Measurements from ENCODE around the gene DNASE1L2.

Gene DNASE1L2

DNA sequence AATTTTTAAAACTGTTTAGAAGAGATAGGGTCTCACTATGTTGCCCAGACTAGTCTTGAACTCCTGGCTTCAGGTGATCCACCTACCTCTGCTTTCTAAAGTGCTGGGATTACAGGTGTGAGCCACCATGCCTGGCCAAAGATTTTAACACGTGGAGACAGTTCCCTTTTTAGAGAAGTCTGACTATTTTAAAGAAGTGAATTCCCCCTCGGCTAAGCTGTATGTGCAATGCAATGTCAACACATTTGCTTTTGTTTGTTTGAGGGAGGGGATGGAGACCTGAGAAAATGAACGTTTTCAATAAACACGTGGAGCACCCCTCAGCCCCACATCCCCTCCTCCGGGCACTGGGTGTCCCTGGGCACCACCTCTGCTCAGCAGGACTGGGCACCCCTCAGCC is 46.0 kb downstream of the DNASE1L2 start:
- no peak overlapping the region for H3K4me3 ChIP-seq (ENCODE audit: low read depth, low read length)
- DNase-seq (ENCODE audit: low read depth): no peak
- TF ChIP-seq, protein P1, sequence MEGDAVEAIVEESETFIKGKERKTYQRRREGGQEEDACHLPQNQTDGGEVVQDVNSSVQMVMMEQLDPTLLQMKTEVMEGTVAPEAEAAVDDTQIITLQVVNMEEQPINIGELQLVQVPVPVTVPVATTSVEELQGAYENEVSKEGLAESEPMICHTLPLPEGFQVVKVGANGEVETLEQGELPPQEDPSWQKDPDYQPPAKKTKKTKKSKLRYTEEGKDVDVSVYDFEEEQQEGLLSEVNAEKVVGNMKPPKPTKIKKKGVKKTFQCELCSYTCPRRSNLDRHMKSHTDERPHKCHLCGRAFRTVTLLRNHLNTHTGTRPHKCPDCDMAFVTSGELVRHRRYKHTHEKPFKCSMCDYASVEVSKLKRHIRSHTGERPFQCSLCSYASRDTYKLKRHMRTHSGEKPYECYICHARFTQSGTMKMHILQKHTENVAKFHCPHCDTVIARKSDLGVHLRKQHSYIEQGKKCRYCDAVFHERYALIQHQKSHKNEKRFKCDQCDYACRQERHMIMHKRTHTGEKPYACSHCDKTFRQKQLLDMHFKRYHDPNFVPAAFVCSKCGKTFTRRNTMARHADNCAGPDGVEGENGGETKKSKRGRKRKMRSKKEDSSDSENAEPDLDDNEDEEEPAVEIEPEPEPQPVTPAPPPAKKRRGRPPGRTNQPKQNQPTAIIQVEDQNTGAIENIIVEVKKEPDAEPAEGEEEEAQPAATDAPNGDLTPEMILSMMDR (IDR thresholded peaks at IDR 0.05; ENCODE audit: low read depth, low read length): no peak
- TF ChIP-seq POLR2A (IDR thresholded peaks at IDR 0.05; ENCODE audit: extremely low read depth, insufficient read length) (no peak), MYC (IDR thresholded peaks at IDR 0.05; ENCODE audit: low read depth, low read length) (no peak)
- TF ChIP-seq, protein P2, sequence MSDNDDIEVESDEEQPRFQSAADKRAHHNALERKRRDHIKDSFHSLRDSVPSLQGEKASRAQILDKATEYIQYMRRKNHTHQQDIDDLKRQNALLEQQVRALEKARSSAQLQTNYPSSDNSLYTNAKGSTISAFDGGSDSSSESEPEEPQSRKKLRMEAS (IDR thresholded peaks at IDR 0.05; ENCODE audit: low read depth, low read length): no peak

DNA sequence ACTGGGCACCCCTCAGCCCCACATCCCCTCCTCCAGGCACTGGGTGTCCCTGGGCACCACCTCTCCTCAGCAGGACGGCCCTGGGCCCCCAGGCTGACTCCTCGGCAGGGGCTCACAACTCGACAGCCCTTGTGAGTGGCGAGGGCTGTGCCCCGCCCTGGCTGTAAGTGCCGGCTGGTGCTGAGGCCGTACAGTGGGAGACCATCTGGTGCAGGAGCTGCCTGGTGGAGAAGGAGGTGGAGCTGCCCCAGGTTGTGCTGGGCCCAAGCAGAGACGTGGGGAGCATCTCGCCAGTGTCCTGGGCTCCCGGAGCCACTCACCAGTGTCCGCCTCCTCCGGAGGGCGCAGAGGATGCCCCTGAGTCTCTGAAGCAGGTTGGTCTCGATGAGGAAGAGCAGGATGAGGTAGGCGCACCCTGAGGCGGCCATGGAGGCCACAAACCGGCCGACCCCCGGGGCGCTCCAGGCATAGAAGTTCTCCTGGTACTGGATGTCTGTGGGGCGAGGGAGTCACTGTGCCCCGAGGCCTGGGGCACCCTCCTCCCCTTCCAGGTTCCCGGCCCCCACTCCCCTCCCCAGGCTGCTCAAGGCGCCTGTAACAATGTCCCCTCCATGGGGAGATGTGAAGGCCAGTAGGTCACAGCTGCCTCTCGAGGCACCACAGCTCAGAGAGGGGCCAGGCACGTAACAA is 46.8 kb downstream of the DNASE1L2 start:
- no peak overlapping the region for H3K4me3 ChIP-seq (ENCODE audit: low read depth, low read length)
- no peak for DNase-seq (ENCODE audit: low read depth)
- TF ChIP-seq, protein P2 (IDR thresholded peaks at IDR 0.05; ENCODE audit: low read depth, low read length): no peak
- no peak for TF ChIP-seq POLR2A (IDR thresholded peaks at IDR 0.05; ENCODE audit: extremely low read depth, insufficient read length)
- TF ChIP-seq, protein P1 (IDR thresholded peaks at IDR 0.05; ENCODE audit: low read depth, low read length): no peak
- no peak for TF ChIP-seq MYC (IDR thresholded peaks at IDR 0.05; ENCODE audit: low read depth, low read length)

DNA sequence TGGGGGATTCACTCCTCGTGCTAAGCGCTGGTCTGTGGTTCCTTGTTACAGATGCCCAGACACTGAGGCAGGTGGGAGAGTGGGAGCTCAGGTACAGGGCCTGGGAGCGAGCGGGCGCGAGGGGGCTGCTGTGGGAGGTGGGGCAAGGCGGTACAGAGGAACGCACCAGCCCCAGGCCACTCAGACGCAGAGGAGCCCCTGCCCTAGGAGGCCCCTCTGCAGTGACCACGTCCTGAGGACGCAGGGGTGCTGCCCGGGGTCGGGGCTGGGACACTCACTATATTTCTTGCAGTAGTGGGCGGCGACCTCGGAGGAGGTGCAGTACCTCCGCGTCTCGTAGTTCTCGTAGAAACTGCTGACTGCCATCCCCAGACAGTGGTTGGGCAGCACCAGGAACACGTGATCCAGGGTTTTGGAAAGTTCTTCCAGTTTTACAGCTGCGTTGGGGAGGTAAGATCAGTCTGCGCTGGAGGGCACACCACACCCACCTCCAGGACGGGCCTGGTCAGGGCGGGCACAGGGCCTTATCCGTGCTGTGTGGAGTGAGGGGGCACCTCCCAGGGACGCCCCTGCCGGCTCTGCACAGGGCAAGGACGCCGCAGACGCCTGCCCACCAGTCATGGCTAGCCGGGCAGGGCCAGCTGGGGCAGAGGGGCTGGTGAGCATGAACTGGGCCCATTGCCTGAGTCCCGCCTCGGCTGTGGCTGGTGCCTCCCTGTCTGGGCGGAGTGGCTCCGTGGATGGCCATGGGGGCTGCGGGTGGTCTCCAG is 47.9 kb downstream of the DNASE1L2 start:
- TF ChIP-seq POLR2A (IDR thresholded peaks at IDR 0.05; ENCODE audit: extremely low read depth, insufficient read length): no peak
- TF ChIP-seq MYC (IDR thresholded peaks at IDR 0.05; ENCODE audit: low read depth, low read length): no peak
- TF ChIP-seq, protein P1 (IDR thresholded peaks at IDR 0.05; ENCODE audit: low read depth, low read length): no peak
- TF ChIP-seq, protein P2 (IDR thresholded peaks at IDR 0.05; ENCODE audit: low read depth, low read length): no peak
- no peak overlapping the region for H3K4me3 ChIP-seq (ENCODE audit: low read depth, low read length)
- DNase-seq (ENCODE audit: low read depth): no peak

DNA sequence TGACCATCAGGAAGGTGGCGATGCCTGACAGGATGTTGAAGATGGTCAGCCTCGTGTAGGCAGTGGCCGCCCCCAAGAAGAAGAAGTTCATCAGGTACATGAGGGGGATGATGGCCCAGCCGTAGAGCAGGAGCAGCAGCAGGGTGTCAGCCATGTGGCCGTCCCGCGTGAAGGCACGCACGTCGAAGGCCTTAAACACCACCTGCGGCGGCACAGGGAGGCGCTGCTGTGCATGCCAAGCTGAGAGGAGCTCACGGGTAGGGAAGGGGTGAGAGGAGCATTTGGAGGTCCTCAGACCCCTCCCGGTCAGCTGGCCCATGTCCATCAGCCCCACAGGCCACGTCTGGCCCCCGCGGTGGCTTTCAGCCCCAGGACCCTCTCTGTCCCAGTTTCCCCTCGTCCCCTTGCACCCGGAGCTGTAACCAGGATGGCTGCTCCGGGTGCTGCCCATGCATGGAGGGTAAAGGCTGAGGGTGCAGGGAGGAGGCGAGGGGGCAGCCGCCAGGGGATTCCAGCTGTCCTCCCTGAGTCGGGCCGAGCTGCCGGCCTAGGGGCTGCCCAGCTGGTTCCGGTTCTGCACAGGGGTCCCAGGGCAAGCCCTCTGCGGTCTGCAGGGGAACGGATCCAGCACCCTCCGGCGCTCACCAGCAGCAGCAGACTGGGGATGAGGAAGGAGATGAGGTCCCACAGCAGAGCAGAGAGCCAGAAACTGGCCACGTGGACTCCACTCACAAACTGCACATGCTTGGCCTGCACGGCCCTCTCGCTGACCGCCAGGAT is 48.7 kb downstream of the DNASE1L2 start:
- DNase-seq (ENCODE audit: low read depth): no peak
- no peak overlapping the region for H3K4me3 ChIP-seq (ENCODE audit: low read depth, low read length)
- no peak for TF ChIP-seq MYC (IDR thresholded peaks at IDR 0.05; ENCODE audit: low read depth, low read length)
- TF ChIP-seq, protein P1 (IDR thresholded peaks at IDR 0.05; ENCODE audit: low read depth, low read length): no peak
- no peak for TF ChIP-seq POLR2A (IDR thresholded peaks at IDR 0.05; ENCODE audit: extremely low read depth, insufficient read length)
- TF ChIP-seq, protein P2 (IDR thresholded peaks at IDR 0.05; ENCODE audit: low read depth, low read length): no peak

DNA sequence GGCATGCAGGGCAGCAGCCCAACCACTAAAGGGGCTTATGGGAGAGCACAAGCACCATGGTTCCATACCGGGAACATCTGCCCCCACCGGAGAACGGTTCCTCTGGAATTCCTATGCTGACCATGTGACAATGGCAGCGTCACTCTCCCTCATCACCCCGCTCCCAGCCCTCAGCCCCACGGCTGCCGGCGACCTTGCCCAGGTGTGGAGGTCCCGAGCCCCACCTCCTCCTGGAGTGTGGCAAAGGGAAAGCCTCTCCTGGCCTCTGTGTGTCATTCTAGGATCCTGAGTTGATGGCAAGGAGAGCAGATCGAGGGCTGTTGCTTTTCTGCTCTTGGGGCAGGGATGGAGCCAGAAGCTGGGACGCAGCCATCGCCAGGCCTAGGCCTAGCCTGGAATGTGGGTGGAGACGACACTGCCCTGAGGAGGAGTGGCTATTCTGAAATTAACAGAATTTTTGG is 49.5 kb downstream of the DNASE1L2 start:
- no peak for DNase-seq (ENCODE audit: low read depth)
- TF ChIP-seq POLR2A (IDR thresholded peaks at IDR 0.05; ENCODE audit: extremely low read depth, insufficient read length) (no peak), MYC (IDR thresholded peaks at IDR 0.05; ENCODE audit: low read depth, low read length) (no peak)
- TF ChIP-seq, protein P1 (IDR thresholded peaks at IDR 0.05; ENCODE audit: low read depth, low read length): no peak
- TF ChIP-seq, protein P2 (IDR thresholded peaks at IDR 0.05; ENCODE audit: low read depth, low read length): no peak
- no peak overlapping the region for H3K4me3 ChIP-seq (ENCODE audit: low read depth, low read length)

Measured in NB4 (cell line).